Hepatocyte (in vitro differentiated cells): ENCODE measurements around the gene ARVCF. TPM values are rescaled to one million over a fixed set of nuclear protein-coding genes. Genes with fewer than 3 reads are reported as not detected.
A peak's percentile ranks its signal among the peaks of the same experiment; 100 is the strongest.

ENCODE experiments used
- DNase-seq: peaks from one replicate; pipeline ENCODE4 v3.0.0-alpha.2; 2016; ENCODE audit warnings: low spot score
- H2AFZ ChIP-seq: fragments of 200-600 bp; sonication (generic); 2 replicates; pipeline ENCODE4 v1.6.0; 2016; ENCODE audit warnings: antibody characterized with exemption, mild to moderate bottlenecking
- H3K27ac ChIP-seq: fragments of 200-600 bp; sonication (generic); 2 replicates; pipeline ENCODE4 v1.5.1; 2016; ENCODE audit warnings: mild to moderate bottlenecking
- H3K27me3 ChIP-seq: fragments of 200-600 bp; sonication (generic); 2 replicates; pipeline ENCODE4 v1.6.1; 2016
- H3K36me3 ChIP-seq: fragments of 200-600 bp; sonication (generic); replicated peaks from 2 replicates; pipeline ENCODE4 v1.5.1; 2016; ENCODE audit warnings: low read depth; ENCODE audit not compliant: insufficient read depth
- H3K4me1 ChIP-seq: fragments of 200-600 bp; sonication (generic); 2 replicates; pipeline ENCODE4 v1.5.1; 2016; ENCODE audit warnings: mild to moderate bottlenecking, moderate library complexity; ENCODE audit not compliant: insufficient read depth
- H3K4me2 ChIP-seq: fragments of 200-600 bp; sonication (generic); 2 replicates; pipeline ENCODE4 v1.6.0; 2016
- H3K4me3 ChIP-seq: fragments of 200-600 bp; sonication (generic); 2 replicates; pipeline ENCODE4 v1.5.1; 2016; ENCODE audit warnings: mild to moderate bottlenecking
- H3K79me2 ChIP-seq: fragments of 200-600 bp; sonication (generic); 2 replicates; pipeline ENCODE4 v1.6.0; 2017; ENCODE audit warnings: mild to moderate bottlenecking
- H3K9me2 ChIP-seq: fragments of 200-600 bp; sonication (generic); replicated peaks from 2 replicates; pipeline ENCODE4 v1.6.0; 2017; ENCODE audit warnings: mild to moderate bottlenecking; ENCODE audit not compliant: insufficient read depth
- H3K9me3 ChIP-seq: fragments of 200-600 bp; sonication (generic); 2 replicates; pipeline ENCODE4 v1.5.1; 2016; ENCODE audit warnings: low read depth, mild to moderate bottlenecking
- H4K20me1 ChIP-seq: fragments of 200-600 bp; sonication (generic); 2 replicates; pipeline ENCODE4 v1.6.0; 2016; ENCODE audit warnings: mild to moderate bottlenecking; ENCODE audit not compliant: insufficient read depth, poor library complexity, severe bottlenecking
- CTCF ChIP-seq: fragments of 200-600 bp; sonication (generic); IDR thresholded peaks from 2 replicates; pipeline ENCODE4 v1.5.1; 2016; ENCODE audit warnings: antibody characterized with exemption, mild to moderate bottlenecking; ENCODE audit not compliant: poor library complexity
- EZH2 ChIP-seq: fragments of 200-600 bp; sonication (generic); IDR thresholded peaks from 2 replicates; pipeline ENCODE4 v1.6.1; 2016; ENCODE audit warnings: antibody characterized with exemption, mild to moderate bottlenecking, borderline replicate concordance
- EZH2phosphoT487 ChIP-seq: fragments of 200-600 bp; sonication (generic); IDR thresholded peaks from one replicate; pipeline ENCODE4 v1.6.1; 2018; ENCODE audit warnings: antibody characterized with exemption, mild to moderate bottlenecking, low read depth, moderate library complexity; ENCODE audit not compliant: unreplicated experiment, severe bottlenecking
- WGBS: methylation state at CpG from one replicate; pipeline ENCODE4 v1.1.6; 2016; ENCODE audit warnings: low lambda C conversion rate; ENCODE audit errors: missing lambda C conversion rate; 5-methylcytosine and 5-hydroxymethylcytosine counted together
- polyA plus RNA-seq: library from polyadenylated mRNA; unstranded; fragments of >200 nt; fragmentation: Nextera tagmentation; extraction: Ambion mirVana; gene quantifications from 2 replicates; pipeline ENCODE4 v1.2.1, GENCODE V29; 2016
- total RNA-seq: library from RNA; depleted of rRNA; stranded (reverse); fragments of >200 nt; gene quantifications from 2 replicates; pipeline ENCODE4 v1.2.3, GENCODE V29; 2014

ARVCF gene
- total and polyA plus RNA-seq, 2 experiments from 2014 or later = 23.8 to 32.5 TPM

- TF ChIP-seq EZH2 (no peak), EZH2phosphoT487 (no peak), CTCF (no peak)
- Histone ChIP-seq H3K36me3 (no peaks in the 10 kb centered on the region), H4K20me1 (peaks cover 9% of the 10 kb centered on the region), H3K4me2 (peak overlapping the region; percentile 95), H3K27ac (no peak overlapping the region), H3K79me2 (peaks cover 13% of the 10 kb centered on the region), H3K27me3 (no peaks in the 10 kb centered on the region), H3K4me1 (peaks cover 12% of the 10 kb centered on the region), H3K9me2 (no peaks in the 10 kb centered on the region), H3K9me3 (no peaks in the 10 kb centered on the region), H3K4me3 (no peak overlapping the region), H2AFZ (no peak overlapping the region)
- DNase-seq = no peak
- 83% methylated on average over 20 of the region's 24 CpGs for WGBS
These were observed 29.0 kb downstream of the ARVCF start for GRCh38 chr22:19987394-19988306.

- Histone ChIP-seq H3K9me2 (no peaks in the 10 kb centered on the region), H3K4me3 (peak overlapping the region; percentile 91), H3K27ac (peak overlapping the region; percentile 81), H3K4me2 (peak overlapping the region; percentile 95), H3K79me2 (peaks cover 13% of the 10 kb centered on the region), H4K20me1 (peaks cover 9% of the 10 kb centered on the region), H3K9me3 (no peaks in the 10 kb centered on the region), H3K27me3 (no peaks in the 10 kb centered on the region), H3K36me3 (no peaks in the 10 kb centered on the region), H2AFZ (peak overlapping the region; percentile 60), H3K4me1 (peaks cover 12% of the 10 kb centered on the region)
- TF ChIP-seq EZH2phosphoT487 (no peak), CTCF (no peak)
- peak; percentile 93 for DNase-seq
- WGBS = 2% methylated on average over 32 of the region's 76 CpGs
These were observed 29.9 kb downstream of the ARVCF start for GRCh38 chr22:19986410-19987341.

DNA sequence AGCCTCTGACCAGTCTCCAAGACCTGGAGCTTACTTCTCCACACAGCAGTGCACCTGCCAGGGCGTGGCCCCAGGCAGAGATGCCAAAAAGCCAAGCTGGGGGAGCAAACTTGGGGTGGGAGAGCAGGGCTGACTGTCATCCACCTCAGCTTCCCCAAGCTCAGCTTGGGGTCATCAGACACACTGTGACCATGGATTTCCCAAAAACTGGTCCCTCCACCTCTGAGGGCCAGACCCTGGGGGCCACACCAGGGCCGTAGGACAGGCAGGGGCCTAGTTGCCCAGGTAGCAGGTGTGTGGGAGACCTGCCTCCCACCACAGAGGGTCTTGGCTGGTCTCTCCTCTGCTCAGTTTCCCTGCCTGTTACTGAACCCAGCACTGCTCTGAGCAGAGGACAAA, 30.6 kb downstream of the ARVCF start:
- no peaks in the 10 kb centered on the region for H3K9me3 ChIP-seq
- WGBS = 67% methylated on average over 2 of the region's 2 CpGs
- no peak overlapping the region for H2AFZ ChIP-seq
- peaks cover 13% of the 10 kb centered on the region for H3K79me2 ChIP-seq
- no peak for DNase-seq
- H3K4me2 ChIP-seq = peak overlapping the region; percentile 95
- peaks cover 12% of the 10 kb centered on the region for H3K4me1 ChIP-seq
- H3K9me2 ChIP-seq = no peaks in the 10 kb centered on the region
- TF ChIP-seq EZH2 = no peak
- no peak for TF ChIP-seq CTCF
- no peak for TF ChIP-seq EZH2phosphoT487
- peaks cover 9% of the 10 kb centered on the region for H4K20me1 ChIP-seq
- H3K36me3 ChIP-seq = no peaks in the 10 kb centered on the region
- H3K27me3 ChIP-seq = no peaks in the 10 kb centered on the region
- peak overlapping the region; percentile 91 for H3K4me3 ChIP-seq
- no peak overlapping the region for H3K27ac ChIP-seq
